Stimulated activated CD4-positive, alpha-beta T cell treated with anti-CD3 and anti-CD28 coated beads, Interleukin-12 subunit alpha, Interleukin-12 subunit beta, amount 100 ng/mL, for 48 hours (primary cell): ENCODE data around the gene NIPSNAP2.
"Not testable (repeated sequence)": the region's sequence is repeated elsewhere in the genome, so short reads cannot be mapped to it uniquely, and the experiment has no call there.

Experiments
- DNase-seq, 3 donors: peaks; one replicate each; pipeline ENCODE4 v3.0.0-alpha.2; 2020; ENCODE audit warnings: low read depth in 2 of 3, low spot score in 1 of 3

NIPSNAP2 gene

DNA sequence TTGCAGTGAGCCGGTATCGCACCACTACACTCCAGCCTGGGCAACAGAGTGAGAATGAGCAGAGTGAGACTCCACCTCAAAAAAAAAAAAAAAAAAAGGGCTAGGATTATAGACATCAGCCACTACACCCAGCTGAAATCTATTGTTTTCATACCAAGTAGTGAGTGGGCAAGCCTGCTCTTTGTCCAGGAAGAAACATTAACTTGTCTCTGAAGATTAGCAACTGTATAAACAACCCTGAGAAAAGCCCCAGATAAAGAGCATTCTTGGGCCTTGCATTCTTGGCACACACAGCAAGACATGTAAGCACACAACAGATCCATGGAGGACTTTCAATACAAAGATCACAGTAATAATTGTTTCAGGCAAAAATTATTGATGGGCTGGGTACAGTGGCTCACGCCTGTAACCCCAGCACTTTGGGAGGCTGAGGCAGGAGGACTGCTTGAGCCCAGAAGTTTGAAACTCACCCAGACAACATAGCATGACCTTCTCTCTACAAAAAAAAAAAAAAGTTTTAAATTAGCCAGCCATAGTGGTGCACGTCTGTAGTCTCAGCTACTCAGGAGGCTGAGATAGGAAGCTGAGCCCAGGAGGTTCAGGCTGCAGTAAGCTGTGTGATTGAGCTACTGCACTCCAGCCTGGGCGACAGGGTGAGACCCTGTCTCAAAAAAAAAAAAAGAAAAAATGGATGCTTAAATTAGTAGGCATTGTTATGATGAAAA lies 82.5 kb downstream of the NIPSNAP2 start:
- no peak for DNase-seq

DNA sequence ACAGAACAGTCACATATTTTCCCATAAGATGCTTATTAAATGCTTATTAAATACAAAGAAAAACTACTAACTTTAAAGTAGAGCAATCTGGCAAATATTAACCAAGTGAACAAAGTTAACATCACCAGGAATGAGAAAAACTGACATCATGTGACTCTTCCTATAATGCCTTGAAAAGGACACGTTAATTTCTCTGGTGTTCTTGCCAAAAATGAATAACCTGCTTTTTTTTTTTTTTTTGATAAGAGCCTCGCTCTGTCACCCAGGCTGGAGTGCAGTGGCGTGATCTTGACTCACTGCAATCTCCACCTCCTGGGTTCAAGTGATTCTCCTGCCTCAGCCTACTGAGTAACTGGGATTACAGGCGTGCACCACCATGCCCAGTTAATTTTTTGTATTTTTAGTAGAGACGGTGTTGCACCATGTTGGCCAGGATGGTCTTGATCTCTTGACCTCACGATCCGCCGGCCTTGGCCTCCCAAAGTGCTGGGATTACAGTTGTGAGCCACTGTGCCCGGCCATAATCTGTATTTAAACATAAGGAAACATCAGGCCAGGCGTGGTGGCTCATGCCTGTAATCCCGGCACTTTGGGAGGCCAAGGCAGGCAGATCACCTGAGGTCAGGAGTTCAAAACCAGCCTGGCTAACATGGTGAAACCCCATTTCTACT lies 83.2 kb downstream of the NIPSNAP2 start:
- not testable (repeated sequence) for DNase-seq

- no peak for DNase-seq
Measured at GRCh38 chr7:56048245-56048644, 83.9 kb downstream of the NIPSNAP2 start.

DNA sequence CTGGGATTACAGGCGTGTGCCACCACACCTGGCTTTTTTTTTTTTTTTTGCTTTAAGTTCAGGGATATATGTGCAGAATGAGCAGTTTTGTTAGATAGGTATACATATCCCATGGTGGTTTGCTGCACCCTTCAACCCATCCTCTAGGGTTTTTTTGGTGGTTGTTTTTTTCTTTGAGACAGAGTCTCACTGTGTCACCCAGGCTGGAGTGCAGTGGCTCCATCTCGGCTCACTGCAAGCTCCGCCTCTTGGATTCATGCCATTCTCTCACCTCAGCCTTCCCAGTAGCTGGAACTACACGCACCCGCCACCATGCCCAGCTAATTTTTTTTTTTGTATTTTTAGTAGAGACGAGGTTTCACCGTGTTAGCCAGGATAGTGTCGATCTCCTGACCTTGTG lies 84.4 kb downstream of the NIPSNAP2 start:
- not testable (repeated sequence) for DNase-seq
